ENCODE measurements around the gene PPHLN1. TPM values are rescaled to one million over a fixed set of nuclear protein-coding genes. Genes with fewer than 3 reads are reported as not detected.
A peak's percentile ranks its signal among the peaks of the same experiment; 100 is the strongest.

PPHLN1 gene
- total RNA-seq, 2 experiments from 2014 or later, result 100 to 105 TPM

DNA sequence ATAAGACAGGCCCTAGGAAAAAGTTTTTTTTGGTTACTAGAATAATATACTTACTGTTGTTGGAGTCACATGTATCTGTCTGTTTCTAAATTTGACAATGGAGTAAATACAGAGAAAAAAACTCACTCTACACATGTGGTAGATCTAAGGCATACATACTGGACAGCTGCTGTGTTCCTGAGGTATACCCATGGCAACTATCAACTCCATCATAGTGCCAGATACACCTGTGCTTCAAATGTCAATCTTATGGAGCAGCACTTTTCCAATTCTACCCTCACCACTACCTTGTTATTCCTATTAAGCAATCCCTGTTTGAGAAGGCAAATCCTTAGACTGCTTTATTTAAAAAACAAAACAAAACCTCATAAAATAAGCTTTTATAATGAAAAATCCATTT lies 3.4 kb upstream of the PPHLN1 start:
- intact Hi-C loops (cut with DNase I, micrococcal nuclease), result no loop called here
- Histone ChIP-seq H3K9me3 (ENCODE audit: control insufficient read depth in 1 of 2, insufficient read depth in 1 of 2, low read length in 2 of 2) (no peaks in the 10 kb centered on the region), H3K4me3 (ENCODE audit: low read length) (no peak overlapping the region), H3K27ac (ENCODE audit: low read depth in 1 of 2, low read length in 2 of 2) (no peak overlapping the region), H3K27me3 (ENCODE audit: control insufficient read depth in 1 of 2, insufficient read depth in 2 of 2, low read length in 2 of 2) (no peaks in the 10 kb centered on the region), H3K4me1 (ENCODE audit: insufficient read depth, low read length) (peaks cover 10% of the 10 kb centered on the region), H3K36me3 (ENCODE audit: insufficient read depth, low read length) (peaks cover 3% of the 10 kb centered on the region)
- Mint-ChIP-seq H3K27ac (no peak overlapping the region), H3K4me1 (ENCODE audit: low read depth) (peaks cover 32% of the 10 kb centered on the region), H3K36me3 (ENCODE audit: low read depth) (peaks cover 55% of the 10 kb centered on the region), H3K4me3 (no peak overlapping the region), H3K9me3 (no peaks in the 10 kb centered on the region), H3K27me3 (no peaks in the 10 kb centered on the region)
- POLR2A ChIA-PET, result no interaction called here
- CTCF ChIA-PET, result no interaction called here
- DNase-seq (no peak), ATAC-seq (ENCODE audit: poor library complexity) (no peak)
- TF ChIP-seq, protein P1, sequence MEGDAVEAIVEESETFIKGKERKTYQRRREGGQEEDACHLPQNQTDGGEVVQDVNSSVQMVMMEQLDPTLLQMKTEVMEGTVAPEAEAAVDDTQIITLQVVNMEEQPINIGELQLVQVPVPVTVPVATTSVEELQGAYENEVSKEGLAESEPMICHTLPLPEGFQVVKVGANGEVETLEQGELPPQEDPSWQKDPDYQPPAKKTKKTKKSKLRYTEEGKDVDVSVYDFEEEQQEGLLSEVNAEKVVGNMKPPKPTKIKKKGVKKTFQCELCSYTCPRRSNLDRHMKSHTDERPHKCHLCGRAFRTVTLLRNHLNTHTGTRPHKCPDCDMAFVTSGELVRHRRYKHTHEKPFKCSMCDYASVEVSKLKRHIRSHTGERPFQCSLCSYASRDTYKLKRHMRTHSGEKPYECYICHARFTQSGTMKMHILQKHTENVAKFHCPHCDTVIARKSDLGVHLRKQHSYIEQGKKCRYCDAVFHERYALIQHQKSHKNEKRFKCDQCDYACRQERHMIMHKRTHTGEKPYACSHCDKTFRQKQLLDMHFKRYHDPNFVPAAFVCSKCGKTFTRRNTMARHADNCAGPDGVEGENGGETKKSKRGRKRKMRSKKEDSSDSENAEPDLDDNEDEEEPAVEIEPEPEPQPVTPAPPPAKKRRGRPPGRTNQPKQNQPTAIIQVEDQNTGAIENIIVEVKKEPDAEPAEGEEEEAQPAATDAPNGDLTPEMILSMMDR (IDR thresholded peaks at IDR 0.05), result no peak

DNA sequence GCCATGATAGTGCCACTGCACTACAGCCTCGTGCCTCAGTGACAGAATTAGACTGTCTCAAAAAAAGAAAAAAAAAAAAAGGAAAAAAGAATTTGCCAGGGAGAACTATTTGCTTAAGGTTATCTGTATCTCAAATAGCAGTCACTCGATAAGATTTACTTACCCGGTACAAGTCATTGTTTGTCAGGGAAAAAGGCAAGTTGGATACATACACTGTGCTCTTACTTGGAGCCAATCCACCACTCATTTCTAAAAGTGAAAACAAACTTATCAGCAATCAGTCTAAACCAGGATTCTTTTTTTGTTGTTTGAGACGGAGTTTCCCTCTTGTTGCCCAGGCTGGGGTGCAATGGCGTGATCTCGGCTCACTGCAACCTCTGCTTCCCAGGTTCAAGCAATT lies 2.1 kb upstream of the PPHLN1 start:
- H3K4me1 ChIP-seq (ENCODE audit: insufficient read depth, low read length), result peaks cover 17% of the 10 kb centered on the region
- TF ChIP-seq, protein P1 (IDR thresholded peaks at IDR 0.05), result no peak
- H3K4me3 Mint-ChIP-seq, result no peak overlapping the region
- no peak overlapping the region for H3K27ac ChIP-seq (ENCODE audit: low read depth in 1 of 2, low read length in 2 of 2)
- no peaks in the 10 kb centered on the region for H3K9me3 ChIP-seq (ENCODE audit: control insufficient read depth in 1 of 2, insufficient read depth in 1 of 2, low read length in 2 of 2)
- DNase-seq, result no peak
- no peaks in the 10 kb centered on the region for H3K27me3 Mint-ChIP-seq
- intact Hi-C loops (cut with DNase I, micrococcal nuclease), result no loop called here
- H3K9me3 Mint-ChIP-seq, result no peaks in the 10 kb centered on the region
- H3K27ac Mint-ChIP-seq, result no peak overlapping the region
- peaks cover 45% of the 10 kb centered on the region for H3K4me1 Mint-ChIP-seq (ENCODE audit: low read depth)
- POLR2A ChIA-PET, result no interaction called here
- H3K36me3 ChIP-seq (ENCODE audit: insufficient read depth, low read length), result peaks cover 3% of the 10 kb centered on the region
- peaks cover 49% of the 10 kb centered on the region for H3K36me3 Mint-ChIP-seq (ENCODE audit: low read depth)
- H3K4me3 ChIP-seq (ENCODE audit: low read length), result no peak overlapping the region
- no peaks in the 10 kb centered on the region for H3K27me3 ChIP-seq (ENCODE audit: control insufficient read depth in 1 of 2, insufficient read depth in 2 of 2, low read length in 2 of 2)
- CTCF ChIA-PET, result no interaction called here
- ATAC-seq (ENCODE audit: poor library complexity), result no peak

DNA sequence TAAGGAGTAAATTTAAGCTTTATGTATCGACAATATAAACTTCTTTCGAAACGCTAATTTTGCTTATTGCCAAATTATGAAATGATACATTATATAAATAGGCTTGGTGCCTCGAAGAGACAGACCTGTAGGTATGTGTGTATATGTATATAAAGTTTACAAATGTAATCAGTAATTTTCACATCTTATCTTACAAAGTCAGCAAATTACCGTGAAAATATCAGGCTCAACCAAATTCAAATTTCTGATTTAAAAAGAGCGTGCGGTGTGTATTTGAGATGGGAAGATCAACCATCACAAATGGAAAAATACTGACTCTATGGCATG lies 678 bp upstream of the PPHLN1 start:
- Mint-ChIP-seq H3K27ac (peak overlapping the region; percentile 97), H3K27me3 (no peaks in the 10 kb centered on the region)
- H3K27ac ChIP-seq (ENCODE audit: low read depth in 1 of 2, low read length in 2 of 2), result peak overlapping the region; percentile 79 to 80

More for the DNA sequence above, 678 bp upstream of the PPHLN1 start:
- ChIA-PET POLR2A (interaction anchor here (2.0 kb wide), 1 partner anchor 87 kb away, joined by 10 read pairs; the partner anchor contains the start of gene YAF2), CTCF (interaction anchor here (1.0 to 1.1 kb wide), 2 partner anchors 46 to 89 kb away, joined by 3 to 5 read pairs; no protein-coding TSS in a partner anchor)
- peak overlapping the region; percentile 85 for H3K4me3 ChIP-seq (ENCODE audit: low read length)
- Mint-ChIP-seq H3K4me3 (peak overlapping the region; percentile 99), H3K4me1 (ENCODE audit: low read depth) (peaks cover 55% of the 10 kb centered on the region), H3K9me3 (no peaks in the 10 kb centered on the region), H3K36me3 (ENCODE audit: low read depth) (peaks cover 50% of the 10 kb centered on the region)
- ATAC-seq (ENCODE audit: poor library complexity) (no peak), DNase-seq (no peak)
- intact Hi-C loops (cut with DNase I, micrococcal nuclease), result no loop called here
- H3K9me3 ChIP-seq (ENCODE audit: control insufficient read depth in 1 of 2, insufficient read depth in 1 of 2, low read length in 2 of 2), result no peaks in the 10 kb centered on the region
- H3K4me1 ChIP-seq (ENCODE audit: insufficient read depth, low read length), result peaks cover 26% of the 10 kb centered on the region
- H3K36me3 ChIP-seq (ENCODE audit: insufficient read depth, low read length), result peaks cover 3% of the 10 kb centered on the region
- TF ChIP-seq, protein P1 (IDR thresholded peaks at IDR 0.05), result no peak
- H3K27me3 ChIP-seq (ENCODE audit: control insufficient read depth in 1 of 2, insufficient read depth in 2 of 2, low read length in 2 of 2), result no peaks in the 10 kb centered on the region

Data from CD4-positive, alpha-beta T cell (primary cell).